K562 (cell line): Measurements from ENCODE around the gene SOX15. TPM values are rescaled to one million over a fixed set of nuclear protein-coding genes. Genes with fewer than 3 reads are reported as not detected.

Experiments
- BCL6 ChIP-seq: fragments of 250-450 bp; sonication (Bioruptor Pico); IDR thresholded peaks from 2 replicates; pipeline ENCODE4 v1.4.0; 2020
- CBFA2T2 ChIP-seq: fragments of 450-650 bp; conservative IDR thresholded peaks from 2 replicates; pipeline ENCODE4 v1.6.1; 2017; ENCODE audit warnings: mild to moderate bottlenecking
- E2F6 ChIP-seq, 2 experiments: IDR thresholded peaks; 2 replicates each; pipeline ENCODE4 v1.6.1; 2011; ENCODE audit warnings: borderline replicate concordance in 1 of 2, control low read depth in 1 of 2, low read depth in 1 of 2, low read length in 1 of 2, mild to moderate bottlenecking in 1 of 2, mixed read lengths in 1 of 2, moderate library complexity in 1 of 2; ENCODE audit not compliant: insufficient read depth in 1 of 2, insufficient read length in 1 of 2, poor library complexity in 1 of 2, severe bottlenecking in 1 of 2; ENCODE audit errors: extremely low read depth in 1 of 2
- ERF ChIP-seq: fragments of 450-650 bp; formaldehyde crosslinking; IDR thresholded peaks from 2 replicates; pipeline ENCODE4 v1.4.0; 2020; ENCODE audit warnings: mild to moderate bottlenecking, mixed read lengths
- EWSR1 ChIP-seq: fragments of 450-650 bp; IDR thresholded peaks from 2 replicates; pipeline ENCODE4 v1.6.1; 2018; ENCODE audit warnings: borderline replicate concordance, mild to moderate bottlenecking, low read depth, moderate library complexity; ENCODE audit not compliant: partially characterized antibody
- FOXK1 ChIP-seq: sonication (generic); formaldehyde crosslinking; IDR thresholded peaks from 2 replicates; pipeline ENCODE4 v1.8.0; 2022; ENCODE audit warnings: missing genetic modification reagents, mild to moderate bottlenecking, borderline replicate concordance
- HMGN3 ChIP-seq: IDR thresholded peaks from 2 replicates; pipeline ENCODE4 v1.6.1; 2011; ENCODE audit warnings: borderline replicate concordance, low read depth, mild to moderate bottlenecking, mixed read lengths, low read length; ENCODE audit not compliant: insufficient read length; ENCODE audit errors: extremely low read depth
- KHSRP ChIP-seq: fragments of 450-650 bp; IDR thresholded peaks from 2 replicates; pipeline ENCODE4 v1.6.1; 2017
- LARP7 ChIP-seq: fragments of 450-650 bp; IDR thresholded peaks from 2 replicates; pipeline ENCODE4 v1.6.1; 2016
- LEF1 ChIP-seq: fragments of 450-650 bp; IDR thresholded peaks from 2 replicates; pipeline ENCODE4 v1.6.1; 2016; ENCODE audit warnings: mild to moderate bottlenecking
- NBN ChIP-seq: fragments of 450-650 bp; IDR thresholded peaks from 2 replicates; pipeline ENCODE4 v1.6.1; 2016; ENCODE audit warnings: low read depth, mild to moderate bottlenecking
- POLR2AphosphoS2 ChIP-seq: IDR thresholded peaks from 2 replicates; pipeline ENCODE4 v1.6.1; 2012; ENCODE audit warnings: low read length, improper control_type of control experiment
- PRPF4 ChIP-seq: fragments of 200-400 bp; formaldehyde crosslinking; IDR thresholded peaks from one replicate; pipeline ENCODE4 v1.6.1; 2017; ENCODE audit warnings: low read length, low read depth, mild to moderate bottlenecking; ENCODE audit not compliant: insufficient read depth, poor library complexity, severe bottlenecking
- SIN3A ChIP-seq, 2 experiments: fragments of 150-350 bp in 1 of 2; IDR thresholded peaks; 2 replicates each; pipeline ENCODE4 v1.6.1; 2011 to 2016; ENCODE audit warnings: borderline replicate concordance in 2 of 2, low read depth in 2 of 2, low read length in 2 of 2, mild to moderate bottlenecking in 2 of 2, moderate library complexity in 2 of 2; ENCODE audit not compliant: control insufficient read depth in 1 of 2
- SNRNP70 ChIP-seq: fragments of 200-400 bp; formaldehyde crosslinking; optimal IDR thresholded peaks from 2 replicates; pipeline ENCODE3; 2017; ENCODE audit warnings: low read depth, low read length
- polyA plus RNA-seq, 8 experiments: library from polyadenylated mRNA; depleted of rRNA in 4 of 8; stranded (reverse) in 5 of 8; unstranded in 3 of 8; fragments of >200 nt; fragmentation: Nextera tagmentation in 2 of 8; fragmentation: Illumina TruSeq in 1 of 8; extraction: Ambion mirVana in 2 of 8; extraction: Trizol in 1 of 8; gene quantifications; 2 replicates each; pipeline versions ENCODE4 v1.2.1 to v1.2.3, GENCODE V29; 2011 to 2014; ENCODE audit warnings: inconsistent platforms in 1 of 8, missing spikeins in 1 of 8
- total RNA-seq, 7 experiments: library from RNA; depleted of rRNA in 6 of 7; stranded (reverse); fragments of >200 nt in 6 of 7; fragmentation: Illumina TruSeq in 2 of 7; extraction: Trizol in 2 of 7; gene quantifications; 2 replicates each; pipeline versions ENCODE4 v1.2.1 to v1.2.3, GENCODE V29; 2011 to 2021; ENCODE audit warnings: low replicate concordance in 1 of 7
- TF ChIP-seq, protein P1 (sequence below): fragments of 250-450 bp; sonication (Bioruptor Pico); IDR thresholded peaks from 2 replicates; pipeline ENCODE4 v1.4.0; 2020; ENCODE audit warnings: borderline replicate concordance
- TF ChIP-seq, protein P2 (sequence below), 2 experiments: fragments of 450-650 bp in 1 of 2; IDR thresholded peaks; 2 replicates each; pipeline ENCODE4 v1.6.1; 2011 to 2017; ENCODE audit warnings: low read depth in 2 of 2, antibody characterized with exemption in 1 of 2, borderline replicate concordance in 1 of 2, low read length in 1 of 2, mild to moderate bottlenecking in 1 of 2, mixed read lengths in 1 of 2; ENCODE audit not compliant: control insufficient read depth in 1 of 2
- TF ChIP-seq, protein P3 (sequence below): sonication (generic); formaldehyde crosslinking; IDR thresholded peaks from 2 replicates; pipeline ENCODE4 v1.8.0; 2022; ENCODE audit warnings: missing genetic modification reagents, mild to moderate bottlenecking, borderline replicate concordance

SOX15 gene
- total and polyA plus RNA-seq, 9 of the 15 experiments (the other 6 are each of a cell fraction or from before 2014, with no cell fraction given), result 0.07 to 0.33 (median 0.19) TPM; not detected in 5

GRCh38 chr17:7572588-7573323 lies 17.1 kb downstream of the SOX15 start (continued):
- no peak for TF ChIP-seq KHSRP
- TF ChIP-seq FOXK1, result no peak; the same call in 1 of the 2 replicates
- peak; percentile 25 to 83; a peak in 1 of 4 replicates for TF ChIP-seq SIN3A (IDR thresholded peaks at IDR 0.05; ENCODE audit: borderline replicate concordance in 2 of 2, control insufficient read depth in 1 of 2, low read depth in 2 of 2, low read length in 2 of 2)
- TF ChIP-seq, protein P1, sequence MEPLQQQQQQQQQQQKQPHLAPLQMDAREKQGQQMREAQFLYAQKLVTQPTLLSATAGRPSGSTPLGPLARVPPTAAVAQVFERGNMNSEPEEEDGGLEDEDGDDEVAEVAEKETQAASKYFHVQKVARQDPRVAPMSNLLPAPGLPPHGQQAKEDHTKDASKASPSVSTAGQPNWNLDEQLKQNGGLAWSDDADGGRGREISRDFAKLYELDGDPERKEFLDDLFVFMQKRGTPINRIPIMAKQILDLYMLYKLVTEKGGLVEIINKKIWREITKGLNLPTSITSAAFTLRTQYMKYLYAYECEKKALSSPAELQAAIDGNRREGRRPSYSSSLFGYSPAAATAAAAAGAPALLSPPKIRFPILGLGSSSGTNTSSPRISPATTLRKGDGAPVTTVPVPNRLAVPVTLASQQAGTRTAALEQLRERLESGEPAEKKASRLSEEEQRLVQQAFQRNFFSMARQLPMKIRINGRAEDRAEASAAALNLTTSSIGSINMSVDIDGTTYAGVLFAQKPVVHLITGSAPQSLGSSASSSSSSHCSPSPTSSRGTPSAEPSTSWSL (CRISPR knock-in tag), result no peak
- peak; percentile 67 for TF ChIP-seq EWSR1
- peak; percentile 77 for TF ChIP-seq HMGN3
- no peak for TF ChIP-seq LEF1
- TF ChIP-seq, protein P2, sequence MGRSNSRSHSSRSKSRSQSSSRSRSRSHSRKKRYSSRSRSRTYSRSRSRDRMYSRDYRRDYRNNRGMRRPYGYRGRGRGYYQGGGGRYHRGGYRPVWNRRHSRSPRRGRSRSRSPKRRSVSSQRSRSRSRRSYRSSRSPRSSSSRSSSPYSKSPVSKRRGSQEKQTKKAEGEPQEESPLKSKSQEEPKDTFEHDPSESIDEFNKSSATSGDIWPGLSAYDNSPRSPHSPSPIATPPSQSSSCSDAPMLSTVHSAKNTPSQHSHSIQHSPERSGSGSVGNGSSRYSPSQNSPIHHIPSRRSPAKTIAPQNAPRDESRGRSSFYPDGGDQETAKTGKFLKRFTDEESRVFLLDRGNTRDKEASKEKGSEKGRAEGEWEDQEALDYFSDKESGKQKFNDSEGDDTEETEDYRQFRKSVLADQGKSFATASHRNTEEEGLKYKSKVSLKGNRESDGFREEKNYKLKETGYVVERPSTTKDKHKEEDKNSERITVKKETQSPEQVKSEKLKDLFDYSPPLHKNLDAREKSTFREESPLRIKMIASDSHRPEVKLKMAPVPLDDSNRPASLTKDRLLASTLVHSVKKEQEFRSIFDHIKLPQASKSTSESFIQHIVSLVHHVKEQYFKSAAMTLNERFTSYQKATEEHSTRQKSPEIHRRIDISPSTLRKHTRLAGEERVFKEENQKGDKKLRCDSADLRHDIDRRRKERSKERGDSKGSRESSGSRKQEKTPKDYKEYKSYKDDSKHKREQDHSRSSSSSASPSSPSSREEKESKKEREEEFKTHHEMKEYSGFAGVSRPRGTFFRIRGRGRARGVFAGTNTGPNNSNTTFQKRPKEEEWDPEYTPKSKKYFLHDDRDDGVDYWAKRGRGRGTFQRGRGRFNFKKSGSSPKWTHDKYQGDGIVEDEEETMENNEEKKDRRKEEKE (IDR thresholded peaks at IDR 0.05; ENCODE audit: borderline replicate concordance in 1 of 2, control insufficient read depth in 1 of 2, low read depth in 2 of 2, low read length in 1 of 2), result 0 out of 4 replicates have a peak, but pooled peaks of 1 of the 2 experiments have one; percentile 1
- no peak for TF ChIP-seq CBFA2T2
- TF ChIP-seq PRPF4, result peak; percentile 96
- TF ChIP-seq, protein P3, sequence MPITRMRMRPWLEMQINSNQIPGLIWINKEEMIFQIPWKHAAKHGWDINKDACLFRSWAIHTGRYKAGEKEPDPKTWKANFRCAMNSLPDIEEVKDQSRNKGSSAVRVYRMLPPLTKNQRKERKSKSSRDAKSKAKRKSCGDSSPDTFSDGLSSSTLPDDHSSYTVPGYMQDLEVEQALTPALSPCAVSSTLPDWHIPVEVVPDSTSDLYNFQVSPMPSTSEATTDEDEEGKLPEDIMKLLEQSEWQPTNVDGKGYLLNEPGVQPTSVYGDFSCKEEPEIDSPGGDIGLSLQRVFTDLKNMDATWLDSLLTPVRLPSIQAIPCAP (CRISPR knock-in tag), result no peak
- TF ChIP-seq ERF (CRISPR knock-in tag), result no peak
- no peak for TF ChIP-seq LARP7
- peak; percentile 82 for TF ChIP-seq POLR2AphosphoS2
- TF ChIP-seq NBN, result no peak
- no peak for TF ChIP-seq E2F6 (IDR thresholded peaks at IDR 0.05; ENCODE audit: borderline replicate concordance in 1 of 2, extremely low read depth in 1 of 2, insufficient read depth in 1 of 2, insufficient read length in 1 of 2, low read depth in 1 of 2, low read length in 1 of 2, poor library complexity in 1 of 2, severe bottlenecking in 1 of 2)
- no peak for TF ChIP-seq BCL6 (CRISPR knock-in tag)
- peak; percentile 24 for TF ChIP-seq SNRNP70
